DND-41 (cell line): Measurements from ENCODE around the gene NINJ1.
A peak's percentile ranks its signal among the peaks of the same experiment; 100 is the strongest.
"Not testable (repeated sequence)": the region's sequence is repeated elsewhere in the genome, so short reads cannot be mapped to it uniquely, and the experiment has no call there.

Source experiments
- ATAC-seq: fragments of 200-7000 bp; cut with Tn5 transposase; 3 replicates; pipeline ENCODE4 v1.9.1; 2021; ENCODE audit warnings: low read depth; ENCODE audit not compliant: insufficient read depth
- DNase-seq: peaks from one replicate; pipeline ENCODE4 v3.0.0-alpha.2; 2020
- H2AFZ ChIP-seq: 2 replicates; pipeline ENCODE4 v1.6.0; 2012; ENCODE audit warnings: low read depth, low read length
- H3K27ac ChIP-seq: 2 replicates; pipeline ENCODE4 v1.5.1; 2012; ENCODE audit warnings: low read length, inconsistent platforms
- H3K27me3 ChIP-seq: fragments of 200-600 bp; sonication (generic); 2 replicates; pipeline ENCODE4 v1.6.0; 2012; ENCODE audit warnings: low read length, mild to moderate bottlenecking, inconsistent platforms; ENCODE audit not compliant: insufficient read depth, poor library complexity
- H3K36me3 ChIP-seq: 2 replicates; pipeline ENCODE4 v1.5.1; 2012; ENCODE audit warnings: low read length, inconsistent platforms; ENCODE audit not compliant: insufficient read depth
- H3K4me1 ChIP-seq: 2 replicates; pipeline ENCODE4 v1.5.1; 2012; ENCODE audit warnings: mild to moderate bottlenecking, low read length; ENCODE audit not compliant: insufficient read depth
- H3K4me2 ChIP-seq: 2 replicates; pipeline ENCODE4 v1.6.0; 2012; ENCODE audit warnings: mild to moderate bottlenecking, moderate library complexity, low read length, inconsistent platforms; ENCODE audit not compliant: insufficient read depth
- H3K4me3 ChIP-seq, 2 experiments: fragments of 200-600 bp in 1 of 2; shearing (Covaris generic) in 1 of 2; 2 replicates each; pipeline ENCODE4 v1.5.1; 2012 to 2016; ENCODE audit warnings: inconsistent platforms in 2 of 2, low read length in 2 of 2, mild to moderate bottlenecking in 2 of 2, low read depth in 1 of 2, moderate library complexity in 1 of 2
- H3K79me2 ChIP-seq: 2 replicates; pipeline ENCODE4 v1.6.0; 2012; ENCODE audit warnings: low read length, inconsistent platforms; ENCODE audit not compliant: insufficient read depth
- H3K9ac ChIP-seq: 2 replicates; pipeline ENCODE4 v1.6.0; 2012; ENCODE audit warnings: low read depth, mild to moderate bottlenecking, inconsistent platforms, low read length, moderate library complexity
- H3K9me3 ChIP-seq: 2 replicates; pipeline ENCODE4 v1.5.1; 2012; ENCODE audit warnings: low read length, moderate library complexity, mild to moderate bottlenecking, inconsistent platforms; ENCODE audit not compliant: insufficient read depth, severe bottlenecking
- H4K20me1 ChIP-seq: 2 replicates; pipeline ENCODE4 v1.6.0; 2012; ENCODE audit warnings: low read length; ENCODE audit not compliant: insufficient read depth
- EZH2 ChIP-seq: IDR thresholded peaks from 3 replicates; pipeline ENCODE4 v1.6.1; 2012; ENCODE audit warnings: borderline replicate concordance, low read depth, mild to moderate bottlenecking, moderate library complexity, low read length, inconsistent platforms; ENCODE audit not compliant: severe bottlenecking
- TF ChIP-seq, protein P1 (sequence below): IDR thresholded peaks from 2 replicates; pipeline ENCODE4 v1.5.1; 2012; ENCODE audit warnings: borderline replicate concordance, low read length, moderate library complexity, mild to moderate bottlenecking; ENCODE audit not compliant: poor library complexity, severe bottlenecking; ENCODE audit errors: extremely low read depth

Gene NINJ1

DNA sequence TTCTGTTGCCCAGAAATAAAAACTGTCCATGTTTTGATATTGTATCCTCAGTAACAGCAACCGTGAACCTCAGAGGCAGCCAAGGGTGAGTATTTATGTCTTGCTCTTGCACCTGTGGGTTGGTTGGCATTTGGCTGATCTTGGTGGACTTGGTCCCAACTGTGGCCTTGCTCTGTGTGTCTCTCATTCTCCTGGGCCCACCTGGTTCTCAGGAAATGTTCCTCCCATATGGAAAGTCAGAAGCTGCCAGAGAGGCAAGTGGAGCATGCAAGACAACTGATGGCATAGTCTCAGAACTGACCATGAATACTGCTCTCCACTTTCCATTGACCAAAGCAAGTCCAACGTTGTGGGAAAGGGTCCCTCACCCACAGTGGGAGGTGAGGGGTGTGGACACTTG lies 13.6 kb upstream of the NINJ1 start:
- peaks cover 20% of the 10 kb centered on the region for H3K4me1 ChIP-seq
- no peak for TF ChIP-seq EZH2
- TF ChIP-seq, protein P1, sequence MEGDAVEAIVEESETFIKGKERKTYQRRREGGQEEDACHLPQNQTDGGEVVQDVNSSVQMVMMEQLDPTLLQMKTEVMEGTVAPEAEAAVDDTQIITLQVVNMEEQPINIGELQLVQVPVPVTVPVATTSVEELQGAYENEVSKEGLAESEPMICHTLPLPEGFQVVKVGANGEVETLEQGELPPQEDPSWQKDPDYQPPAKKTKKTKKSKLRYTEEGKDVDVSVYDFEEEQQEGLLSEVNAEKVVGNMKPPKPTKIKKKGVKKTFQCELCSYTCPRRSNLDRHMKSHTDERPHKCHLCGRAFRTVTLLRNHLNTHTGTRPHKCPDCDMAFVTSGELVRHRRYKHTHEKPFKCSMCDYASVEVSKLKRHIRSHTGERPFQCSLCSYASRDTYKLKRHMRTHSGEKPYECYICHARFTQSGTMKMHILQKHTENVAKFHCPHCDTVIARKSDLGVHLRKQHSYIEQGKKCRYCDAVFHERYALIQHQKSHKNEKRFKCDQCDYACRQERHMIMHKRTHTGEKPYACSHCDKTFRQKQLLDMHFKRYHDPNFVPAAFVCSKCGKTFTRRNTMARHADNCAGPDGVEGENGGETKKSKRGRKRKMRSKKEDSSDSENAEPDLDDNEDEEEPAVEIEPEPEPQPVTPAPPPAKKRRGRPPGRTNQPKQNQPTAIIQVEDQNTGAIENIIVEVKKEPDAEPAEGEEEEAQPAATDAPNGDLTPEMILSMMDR: no peak
- no peak for ATAC-seq

DNA sequence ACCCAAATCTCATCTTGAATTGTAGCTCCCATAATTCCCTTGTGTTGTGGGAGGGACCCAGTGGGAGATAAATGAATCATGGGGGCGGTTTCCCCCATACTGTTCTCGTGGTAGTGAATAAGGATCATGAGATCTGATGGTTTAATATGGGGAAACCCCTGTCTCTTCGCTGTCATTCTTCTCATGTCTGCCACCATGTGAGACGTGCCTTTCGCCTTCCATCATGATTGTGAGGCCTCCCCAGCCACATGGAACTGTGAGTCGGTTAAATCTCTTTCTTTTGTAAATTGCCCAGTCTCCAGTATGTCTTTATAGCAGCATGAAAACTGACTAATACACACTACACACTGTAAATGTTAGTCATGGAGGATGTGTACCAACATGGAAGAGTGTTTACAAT lies 12.6 kb upstream of the NINJ1 start:
- H3K4me2 ChIP-seq, H3K27ac ChIP-seq: not testable (repeated sequence)

More for the DNA sequence above, 13.6 kb upstream of the NINJ1 start:
- no peaks in the 10 kb centered on the region for H4K20me1 ChIP-seq
- H3K9me3 ChIP-seq: no peaks in the 10 kb centered on the region
- no peaks in the 10 kb centered on the region for H3K79me2 ChIP-seq
- DNase-seq: no peak
- H3K4me2 ChIP-seq: no peak overlapping the region
- no peak overlapping the region for H3K9ac ChIP-seq
- no peak overlapping the region for H2AFZ ChIP-seq
- H3K36me3 ChIP-seq: no peaks in the 10 kb centered on the region
- H3K4me3 ChIP-seq: no peak overlapping the region
- H3K27ac ChIP-seq: no peak overlapping the region
- H3K27me3 ChIP-seq: no peaks in the 10 kb centered on the region

DNA sequence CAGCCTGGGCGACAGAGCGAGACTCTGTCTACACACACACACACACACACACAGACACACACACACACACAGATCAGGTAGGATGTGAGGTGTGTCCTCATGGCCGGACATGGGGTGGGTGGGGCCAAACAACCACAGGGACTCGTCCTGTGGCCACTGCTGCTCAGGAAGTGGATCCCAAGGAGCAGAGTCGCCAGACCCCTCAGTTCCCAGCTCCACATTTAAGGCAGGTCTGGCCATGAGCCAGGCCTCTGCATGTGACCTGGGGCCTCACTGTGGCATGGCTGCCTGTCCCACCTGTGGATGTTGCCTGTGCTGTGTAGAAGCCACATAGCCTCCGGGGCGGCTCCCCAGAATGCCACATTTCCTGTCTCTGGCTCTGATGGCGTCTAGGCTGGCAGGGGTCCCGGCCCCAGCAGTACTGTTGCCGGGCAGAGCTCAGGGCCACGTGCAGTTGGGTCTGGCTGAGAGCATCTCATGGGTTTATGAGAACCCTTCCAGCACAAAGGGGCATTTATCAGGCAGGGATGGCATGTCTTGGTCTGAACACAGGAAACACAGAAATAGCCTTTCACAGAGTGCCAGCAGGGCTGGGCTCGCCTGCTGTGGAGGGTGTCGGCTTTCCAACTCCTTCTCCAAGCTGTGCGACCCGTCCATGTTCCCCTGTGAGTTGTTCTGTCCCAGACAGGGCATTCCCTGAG lies 9.9 kb upstream of the NINJ1 start:
- Histone ChIP-seq H3K4me1 (peaks cover 20% of the 10 kb centered on the region), H3K79me2 (no peaks in the 10 kb centered on the region), H3K27ac (peak overlapping the region; percentile 77), H3K4me3 (peak overlapping the region in 1 of 2 experiments; percentile 12; a peak in 1 of 4 replicates), H3K9ac (peak overlapping the region; percentile 38), H3K27me3 (no peaks in the 10 kb centered on the region), H3K4me2 (peak overlapping the region; percentile 46; the same call in 1 of the 2 replicates), H4K20me1 (no peaks in the 10 kb centered on the region), H3K36me3 (no peaks in the 10 kb centered on the region), H3K9me3 (no peaks in the 10 kb centered on the region), H2AFZ (peak overlapping the region; percentile 82)
- peak; percentile 86 for DNase-seq
- TF ChIP-seq EZH2: no peak
- TF ChIP-seq, protein P1: no peak
- ATAC-seq: peak; percentile 99

More for the DNA sequence above, 12.6 kb upstream of the NINJ1 start:
- H3K9me3 ChIP-seq, H3K4me3 ChIP-seq, H4K20me1 ChIP-seq, DNase-seq, H3K36me3 ChIP-seq, H3K79me2 ChIP-seq, H2AFZ ChIP-seq, ATAC-seq, H3K27me3 ChIP-seq, H3K9ac ChIP-seq: not testable (repeated sequence)
- H3K4me1 ChIP-seq: peaks cover 20% of the 10 kb centered on the region

DNA sequence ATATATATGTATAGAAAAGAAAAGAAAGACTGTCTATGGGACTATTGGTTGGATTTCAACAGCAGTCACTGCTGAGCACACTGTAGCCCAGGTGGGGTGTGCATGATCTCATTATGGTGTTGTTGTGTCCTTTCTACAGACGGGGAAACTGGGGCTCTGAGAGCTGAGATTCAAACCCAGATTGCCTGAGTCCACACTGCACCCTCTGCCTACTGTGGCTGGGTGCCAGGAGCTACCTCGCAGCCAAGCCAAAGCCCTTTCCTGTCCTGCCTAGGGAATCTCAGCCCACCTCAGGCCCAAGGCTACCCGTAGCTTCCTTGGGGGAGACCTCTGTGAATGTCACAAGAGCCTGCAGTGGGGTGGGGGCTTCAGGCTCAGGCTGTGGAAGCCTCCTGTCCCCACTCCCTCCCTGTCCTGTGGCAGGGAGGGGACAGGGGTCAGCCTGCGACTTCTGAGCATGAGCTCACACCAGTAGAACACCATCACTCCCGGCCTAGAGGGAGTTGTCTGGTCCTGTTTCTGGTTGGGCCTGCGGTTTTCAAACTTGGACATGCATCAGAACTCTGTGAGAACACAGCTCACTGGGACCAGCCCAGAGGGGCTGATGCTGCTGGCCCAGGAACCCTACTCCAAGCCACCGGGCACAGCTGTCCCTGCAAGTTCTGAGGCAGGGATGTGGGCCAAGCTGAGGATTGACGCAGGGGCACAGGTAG lies 7.9 kb upstream of the NINJ1 start:
- H3K27ac ChIP-seq: no peak overlapping the region
- H3K4me2 ChIP-seq: no peak overlapping the region
- H3K27me3 ChIP-seq: no peaks in the 10 kb centered on the region
- no peaks in the 10 kb centered on the region for H3K9me3 ChIP-seq
- H2AFZ ChIP-seq: no peak overlapping the region
- DNase-seq: no peak
- H3K9ac ChIP-seq: no peak overlapping the region
- no peak overlapping the region for H3K4me3 ChIP-seq
- no peak for ATAC-seq
- no peaks in the 10 kb centered on the region for H3K79me2 ChIP-seq
- H3K36me3 ChIP-seq: no peaks in the 10 kb centered on the region
- H4K20me1 ChIP-seq: no peaks in the 10 kb centered on the region
- peaks cover 20% of the 10 kb centered on the region for H3K4me1 ChIP-seq
- TF ChIP-seq, protein P1: no peak
- TF ChIP-seq EZH2: no peak
